Measurements from ENCODE around the gene CTBP1. TPM values are rescaled to one million over a fixed set of nuclear protein-coding genes. Genes with fewer than 3 reads are reported as not detected.

CTBP1 gene
- total and polyA plus RNA-seq, 9 of the 15 experiments (the other 6 are each of a cell fraction or from before 2014, with no cell fraction given): 14.5 to 162 (median 68.2) TPM

DNA sequence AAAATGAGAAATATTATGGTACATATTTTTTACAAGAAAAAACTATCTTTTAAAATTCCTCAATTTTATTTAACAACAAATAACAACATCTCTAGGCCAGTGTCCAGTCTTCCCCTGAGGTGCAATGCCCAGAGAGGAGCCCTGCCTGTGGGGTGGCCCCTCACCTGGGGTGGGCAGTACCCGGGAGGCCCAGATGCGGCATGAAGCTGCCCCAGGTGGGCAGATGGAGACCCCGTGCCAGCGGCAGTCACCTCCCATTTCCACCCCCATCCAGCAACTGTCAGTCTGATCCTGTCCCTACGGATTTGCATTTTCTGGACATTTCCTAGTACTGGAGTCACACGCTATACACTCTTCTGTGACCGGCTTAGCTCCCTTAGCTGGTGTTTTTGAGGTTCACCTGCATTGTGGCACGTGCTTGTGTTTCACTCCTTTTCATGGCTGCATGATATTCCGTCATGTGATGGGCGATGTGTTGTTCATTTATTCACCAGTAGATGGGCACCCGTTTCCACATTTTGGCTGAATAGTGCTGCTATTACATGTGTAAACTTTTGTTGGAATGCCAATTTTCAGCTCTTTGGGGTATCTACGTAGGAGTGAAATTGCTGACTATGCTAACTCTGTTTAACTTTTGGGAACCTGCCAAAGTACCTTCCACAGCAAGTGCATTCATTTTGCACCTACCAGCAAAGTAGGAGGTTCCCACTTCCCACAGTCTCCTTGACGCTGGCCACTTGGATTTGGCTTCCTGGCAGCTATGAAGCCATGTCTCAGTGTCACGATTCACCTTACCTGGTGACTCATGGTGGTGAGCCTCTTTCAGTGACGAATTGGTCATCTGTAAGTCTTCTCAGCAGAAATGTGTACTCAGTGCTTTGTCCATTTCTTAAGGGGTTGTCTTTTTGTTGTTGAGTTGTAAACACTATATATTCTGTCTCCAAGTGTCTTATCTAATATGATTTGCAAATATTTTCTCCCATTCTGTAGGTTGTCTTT lies 29.0 kb upstream of the CTBP1 start (continued):
- TF ChIP-seq ZBTB40 (IDR thresholded peaks at IDR 0.05) (no peak), ZBTB40 (CRISPR knock-in tag; IDR thresholded peaks at IDR 0.05) (no peak), SMAD1 (IDR thresholded peaks at IDR 0.05; ENCODE audit: low read depth, low read length, partially characterized antibody) (no peak), NFRKB (IDR thresholded peaks at IDR 0.05; ENCODE audit: low read depth) (no peak), ZNF282 (CRISPR knock-in tag; IDR thresholded peaks at IDR 0.05) (no peak), BHLHE40 (IDR thresholded peaks at IDR 0.05; ENCODE audit: low read length) (0 out of 2 replicates have a peak, but pooled peaks have one; percentile 27), ZNF184 (CRISPR knock-in tag; IDR thresholded peaks at IDR 0.05) (no peak), ZSCAN29 (IDR thresholded peaks at IDR 0.05) (no peak), ZBTB8A (IDR thresholded peaks at IDR 0.05; ENCODE audit: partially characterized antibody) (no peak), MAFG (tag; conservative IDR thresholded peaks at IDR 0.05) (peak; percentile 71), RFX1 (IDR thresholded peaks at IDR 0.05) (no peak), ZNF316 (IDR thresholded peaks at IDR 0.05) (peak; percentile 90), FOXK1 (CRISPR knock-in tag; IDR thresholded peaks at IDR 0.05; ENCODE audit: borderline replicate concordance) (no peak), ZNF146 (CRISPR knock-in tag; IDR thresholded peaks at IDR 0.05; ENCODE audit: unreplicated experiment) (peak; percentile 99)
- TF ChIP-seq, protein P1, sequence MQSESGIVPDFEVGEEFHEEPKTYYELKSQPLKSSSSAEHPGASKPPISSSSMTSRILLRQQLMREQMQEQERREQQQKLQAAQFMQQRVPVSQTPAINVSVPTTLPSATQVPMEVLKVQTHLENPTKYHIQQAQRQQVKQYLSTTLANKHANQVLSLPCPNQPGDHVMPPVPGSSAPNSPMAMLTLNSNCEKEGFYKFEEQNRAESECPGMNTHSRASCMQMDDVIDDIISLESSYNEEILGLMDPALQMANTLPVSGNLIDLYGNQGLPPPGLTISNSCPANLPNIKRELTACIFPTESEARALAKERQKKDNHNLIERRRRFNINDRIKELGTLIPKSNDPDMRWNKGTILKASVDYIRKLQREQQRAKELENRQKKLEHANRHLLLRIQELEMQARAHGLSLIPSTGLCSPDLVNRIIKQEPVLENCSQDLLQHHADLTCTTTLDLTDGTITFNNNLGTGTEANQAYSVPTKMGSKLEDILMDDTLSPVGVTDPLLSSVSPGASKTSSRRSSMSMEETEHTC (IDR thresholded peaks at IDR 0.05): peak; percentile 81
- TF ChIP-seq, protein P2, sequence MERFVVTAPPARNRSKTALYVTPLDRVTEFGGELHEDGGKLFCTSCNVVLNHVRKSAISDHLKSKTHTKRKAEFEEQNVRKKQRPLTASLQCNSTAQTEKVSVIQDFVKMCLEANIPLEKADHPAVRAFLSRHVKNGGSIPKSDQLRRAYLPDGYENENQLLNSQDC (CRISPR knock-in tag; IDR thresholded peaks at IDR 0.05): no peak
- TF ChIP-seq, protein P3, sequence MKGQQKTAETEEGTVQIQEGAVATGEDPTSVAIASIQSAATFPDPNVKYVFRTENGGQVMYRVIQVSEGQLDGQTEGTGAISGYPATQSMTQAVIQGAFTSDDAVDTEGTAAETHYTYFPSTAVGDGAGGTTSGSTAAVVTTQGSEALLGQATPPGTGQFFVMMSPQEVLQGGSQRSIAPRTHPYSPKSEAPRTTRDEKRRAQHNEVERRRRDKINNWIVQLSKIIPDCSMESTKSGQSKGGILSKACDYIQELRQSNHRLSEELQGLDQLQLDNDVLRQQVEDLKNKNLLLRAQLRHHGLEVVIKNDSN (CRISPR knock-in tag; IDR thresholded peaks at IDR 0.05): peak; percentile 38; the same call in 1 of the 2 replicates

Data from K562 (cell line).